CD14-positive monocyte (primary cell): ENCODE data around the gene DET1. TPM values are rescaled to one million over a fixed set of nuclear protein-coding genes. Genes with fewer than 3 reads are reported as not detected.
"Not testable (repeated sequence)": the region's sequence is repeated elsewhere in the genome, so short reads cannot be mapped to it uniquely, and the experiment has no call there.

Experiments
- DNase-seq, 3 donors: peaks; one replicate each; pipeline ENCODE4 v3.0.0-alpha.2; 2011 to 2022
- H2AFZ ChIP-seq: 2 replicates; pipeline ENCODE4 v1.6.0; 2012; ENCODE audit warnings: mild to moderate bottlenecking, low read depth, low read length, inconsistent platforms; ENCODE audit not compliant: insufficient read depth, poor library complexity, severe bottlenecking
- H3K27ac ChIP-seq, 2 donors: 1 replicate in 1 of 2; 2 replicates in 1 of 2; pipeline ENCODE4 v1.5.1; 2012 to 2013; ENCODE audit warnings: low read length in 2 of 2, control low read depth in 1 of 2, inconsistent platforms in 1 of 2, low read depth in 1 of 2, mild to moderate bottlenecking in 1 of 2
- H3K27me3 ChIP-seq, 2 donors: one replicate each; pipeline versions ENCODE4 v1.6.0 to v1.6.1; 2011 to 2013; ENCODE audit warnings: low read length in 2 of 2; ENCODE audit not compliant: control insufficient read depth in 2 of 2, insufficient read depth in 2 of 2
- H3K36me3 ChIP-seq, 2 donors: replicated peaks in 1 of 2; 1 replicate in 1 of 2; 2 replicates in 1 of 2; pipeline versions ENCODE4 v1.5.1 to v1.6.1; 2012 to 2013; ENCODE audit warnings: low read length in 2 of 2, control low read depth in 1 of 2, inconsistent platforms in 1 of 2, mild to moderate bottlenecking in 1 of 2; ENCODE audit not compliant: insufficient read depth in 2 of 2, control insufficient read depth in 1 of 2
- H3K4me1 ChIP-seq, 2 donors: 1 replicate in 1 of 2; 2 replicates in 1 of 2; pipeline versions ENCODE4 v1.5.1 to v1.6.1; 2012 to 2013; ENCODE audit warnings: low read length in 2 of 2, control low read depth in 1 of 2, inconsistent platforms in 1 of 2, mild to moderate bottlenecking in 1 of 2, moderate library complexity in 1 of 2; ENCODE audit not compliant: insufficient read depth in 2 of 2, control insufficient read depth in 1 of 2
- H3K4me2 ChIP-seq: replicated peaks from 2 replicates; pipeline ENCODE3; 2012; ENCODE audit warnings: low read length, moderate library complexity, mild to moderate bottlenecking; ENCODE audit not compliant: poor library complexity, severe bottlenecking; ENCODE audit errors: extremely low read depth
- H3K4me3 ChIP-seq, 3 experiments: fragments of 200-600 bp in 1 of 3; sonication (generic) in 1 of 3; replicated peaks in 1 of 3; 1 replicate in 2 of 3; 2 replicates in 1 of 3; pipeline ENCODE4 v1.5.1; 2011 to 2013; ENCODE audit warnings: low read length in 3 of 3, mild to moderate bottlenecking in 3 of 3, control low read depth in 2 of 3, low read depth in 2 of 3, inconsistent platforms in 1 of 3, moderate library complexity in 1 of 3
- H3K79me2 ChIP-seq: 2 replicates; pipeline ENCODE4 v1.6.0; 2012; ENCODE audit warnings: mild to moderate bottlenecking, control low read depth, inconsistent platforms, low read length, moderate library complexity; ENCODE audit not compliant: insufficient read depth
- H3K9ac ChIP-seq: 2 replicates; pipeline ENCODE4 v1.6.0; 2017; ENCODE audit warnings: low read length, mild to moderate bottlenecking; ENCODE audit not compliant: insufficient read depth, poor library complexity, severe bottlenecking
- H3K9me3 ChIP-seq, 2 donors: replicated peaks in 1 of 2; 1 replicate in 1 of 2; 2 replicates in 1 of 2; pipeline versions ENCODE4 v1.5.1 to v1.6.1; 2012 to 2013; ENCODE audit warnings: low read length in 2 of 2, control low read depth in 1 of 2; ENCODE audit not compliant: control insufficient read depth in 1 of 2, insufficient read depth in 1 of 2
- H4K20me1 ChIP-seq: 2 replicates; pipeline ENCODE4 v1.6.0; 2012; ENCODE audit warnings: mild to moderate bottlenecking, low read length, control low read depth, moderate library complexity; ENCODE audit not compliant: insufficient read depth
- H3K27ac Mint-ChIP-seq, 7 donors: one replicate each; pipeline ENCODE4 v1.8.0; 2020; ENCODE audit warnings: mild to moderate bottlenecking in 7 of 7, mixed read lengths in 7 of 7, moderate library complexity in 6 of 7, inconsistent platforms in 2 of 7
- H3K27me3 Mint-ChIP-seq, 3 donors: one replicate each; pipeline ENCODE4 v1.8.0; 2021 to 2022; ENCODE audit warnings: low read depth in 3 of 3, mild to moderate bottlenecking in 3 of 3, mixed read lengths in 3 of 3, moderate library complexity in 3 of 3, inconsistent platforms in 1 of 3
- H3K36me3 Mint-ChIP-seq, 2 donors: one replicate each; pipeline ENCODE4 v1.8.0; 2020; ENCODE audit warnings: mixed read lengths in 2 of 2, inconsistent platforms in 1 of 2, mild to moderate bottlenecking in 1 of 2
- H3K4me1 Mint-ChIP-seq: one replicate; pipeline ENCODE4 v1.8.0; 2020; ENCODE audit warnings: mild to moderate bottlenecking, mixed read lengths
- H3K4me3 Mint-ChIP-seq, 2 donors: one replicate each; pipeline ENCODE4 v1.8.0; 2020; ENCODE audit warnings: mild to moderate bottlenecking in 2 of 2, mixed read lengths in 2 of 2, moderate library complexity in 1 of 2
- H3K9me3 Mint-ChIP-seq, 7 donors: one replicate each; pipeline ENCODE4 v1.8.0; 2020 to 2022; ENCODE audit warnings: mixed read lengths in 7 of 7, mild to moderate bottlenecking in 6 of 7, moderate library complexity in 6 of 7, inconsistent platforms in 2 of 7
- WGBS: methylation state at CpG from one replicate; pipeline ENCODE4 v1.1.5; 2013; ENCODE audit warnings: missing lambda C conversion rate; ENCODE audit not compliant: insufficient coverage; 5-methylcytosine and 5-hydroxymethylcytosine counted together
- intact Hi-C, 2 donors: fragments of 100-400 bp; cut with micrococcal nuclease; formaldehyde crosslinking; loops; one replicate each; pipeline versions ENCODE4 v1.15.0 to v1.15.1; 2023
- polyA plus RNA-seq, 3 donors: library from polyadenylated mRNA; depleted of rRNA in 1 of 3; unstranded in 2 of 3; stranded (reverse) in 1 of 3; fragments of 300-500 nt in 2 of 3; fragments of >200 nt in 1 of 3; fragmentation: Illumina TruSeq in 2 of 3; gene quantifications; 1 replicate in 2 of 3; 2 replicates in 1 of 3; pipeline ENCODE4 v1.2.3, GENCODE V29; 2012 to 2021
- TF ChIP-seq, protein P1 (sequence below): fragments of 200-600 bp; IDR thresholded peaks from one replicate; pipeline ENCODE4 v1.8.0; 2022; ENCODE audit warnings: antibody characterized with exemption, mild to moderate bottlenecking

The DET1 gene
- polyA plus RNA-seq, 3 donors = 0.88 to 3.4 (median 1.8) TPM

DNA sequence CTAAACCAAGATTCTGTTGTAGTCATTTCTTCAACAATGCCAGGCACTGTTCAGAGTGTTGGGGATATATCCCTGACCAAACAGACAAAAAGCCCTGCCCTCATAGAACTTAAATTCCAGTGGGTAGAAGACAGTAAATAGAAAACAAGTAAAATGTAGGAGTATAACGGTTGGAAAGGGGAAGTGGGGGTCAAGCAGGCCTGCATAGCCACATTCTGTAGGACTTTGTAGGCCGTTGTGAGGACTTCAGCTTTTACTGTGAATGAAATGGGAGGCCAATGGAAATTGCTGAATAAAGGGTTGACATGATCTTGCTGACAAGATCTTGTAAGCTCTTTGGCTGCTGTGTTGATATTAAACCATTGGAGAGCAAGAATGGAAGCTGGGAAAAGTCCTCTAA, 77.2 kb downstream of the DET1 start:
- Histone ChIP-seq H3K27me3 (no peaks in the 10 kb centered on the region), H3K9me3 (no peaks in the 10 kb centered on the region), H3K4me2 (no peak overlapping the region), H3K79me2 (peaks cover 31% of the 10 kb centered on the region), H3K36me3 (peaks cover 21 to 47% of the 10 kb centered on the region in 2 donors), H3K27ac (no peak overlapping the region), H4K20me1 (no peaks in the 10 kb centered on the region), H2AFZ (no peak overlapping the region), H3K4me1 (peaks cover 15 to 27% of the 10 kb centered on the region in 2 donors), H3K4me3 (no peak overlapping the region), H3K9ac (no peak overlapping the region)
- DNase-seq = no peak
- peaks cover 28 to 32% of the 10 kb centered on the region in 2 donors for H3K36me3 Mint-ChIP-seq
- H3K27ac Mint-ChIP-seq = no peak overlapping the region
- H3K4me3 Mint-ChIP-seq = no peak overlapping the region
- TF ChIP-seq, protein P1, sequence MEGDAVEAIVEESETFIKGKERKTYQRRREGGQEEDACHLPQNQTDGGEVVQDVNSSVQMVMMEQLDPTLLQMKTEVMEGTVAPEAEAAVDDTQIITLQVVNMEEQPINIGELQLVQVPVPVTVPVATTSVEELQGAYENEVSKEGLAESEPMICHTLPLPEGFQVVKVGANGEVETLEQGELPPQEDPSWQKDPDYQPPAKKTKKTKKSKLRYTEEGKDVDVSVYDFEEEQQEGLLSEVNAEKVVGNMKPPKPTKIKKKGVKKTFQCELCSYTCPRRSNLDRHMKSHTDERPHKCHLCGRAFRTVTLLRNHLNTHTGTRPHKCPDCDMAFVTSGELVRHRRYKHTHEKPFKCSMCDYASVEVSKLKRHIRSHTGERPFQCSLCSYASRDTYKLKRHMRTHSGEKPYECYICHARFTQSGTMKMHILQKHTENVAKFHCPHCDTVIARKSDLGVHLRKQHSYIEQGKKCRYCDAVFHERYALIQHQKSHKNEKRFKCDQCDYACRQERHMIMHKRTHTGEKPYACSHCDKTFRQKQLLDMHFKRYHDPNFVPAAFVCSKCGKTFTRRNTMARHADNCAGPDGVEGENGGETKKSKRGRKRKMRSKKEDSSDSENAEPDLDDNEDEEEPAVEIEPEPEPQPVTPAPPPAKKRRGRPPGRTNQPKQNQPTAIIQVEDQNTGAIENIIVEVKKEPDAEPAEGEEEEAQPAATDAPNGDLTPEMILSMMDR = no peak
- H3K9me3 Mint-ChIP-seq = no peaks in the 10 kb centered on the region
- no peaks in the 10 kb centered on the region for H3K27me3 Mint-ChIP-seq
- H3K4me1 Mint-ChIP-seq = peaks cover 20% of the 10 kb centered on the region
- 79% methylated on average over 2 of the region's 2 CpGs for WGBS
- intact Hi-C loops = loop anchor here (5.0 to 10.0 kb wide), 3 partner anchors 78 to 1105 kb away; partner anchors contain the start of genes AEN (in 2 of the 2), DET1 (in 1 of the 2) and TICRR (in 1 of the 2)

DNA sequence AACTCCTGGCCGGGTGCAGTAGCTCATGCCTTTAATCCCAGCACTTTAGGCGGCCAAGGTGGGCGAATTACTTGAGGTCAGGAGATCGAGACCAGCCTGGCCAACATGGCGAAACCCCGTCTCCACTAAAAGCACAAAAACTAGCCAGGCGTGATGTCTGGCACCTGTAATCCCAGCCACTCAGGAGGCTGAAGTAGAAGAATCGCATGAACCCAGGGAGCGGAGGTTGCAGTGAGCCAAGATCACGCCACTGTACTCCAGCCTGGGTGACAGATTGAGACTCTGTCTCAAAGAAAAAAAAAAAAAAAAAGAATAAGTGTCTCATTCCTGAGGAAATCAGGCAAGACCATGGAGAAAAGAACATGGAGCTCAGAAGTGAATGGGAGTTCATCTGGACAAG, 77.8 kb downstream of the DET1 start:
- not testable (repeated sequence) for H3K4me3 Mint-ChIP-seq, H3K27me3 ChIP-seq, H3K4me2 ChIP-seq, H3K9me3 ChIP-seq, H3K9me3 Mint-ChIP-seq, H2AFZ ChIP-seq, H3K9ac ChIP-seq, DNase-seq, H3K27me3 Mint-ChIP-seq, H3K27ac Mint-ChIP-seq, H4K20me1 ChIP-seq, H3K4me3 ChIP-seq, H3K27ac ChIP-seq
- H3K36me3 ChIP-seq = peaks cover 27 to 50% of the 10 kb centered on the region in 2 donors
- Mint-ChIP-seq H3K4me1 (peaks cover 20% of the 10 kb centered on the region), H3K36me3 (peaks cover 32 to 38% of the 10 kb centered on the region in 2 donors)
- intact Hi-C loops = loop anchor here (5.0 to 10.0 kb wide), 3 partner anchors 79 to 1106 kb away; partner anchors contain the start of genes AEN (in 2 of the 2), DET1 (in 1 of the 2) and TICRR (in 1 of the 2)
- 100% methylated on average over 8 of the region's 10 CpGs for WGBS
- peaks cover 15 to 27% of the 10 kb centered on the region in 2 donors for H3K4me1 ChIP-seq
- H3K79me2 ChIP-seq = peaks cover 31% of the 10 kb centered on the region
